T-cell (primary cell): ENCODE measurements around the gene MEP1B. TPM values are rescaled to one million over a fixed set of nuclear protein-coding genes. Genes with fewer than 3 reads are reported as not detected.
"Not testable (repeated sequence)": the region's sequence is repeated elsewhere in the genome, so short reads cannot be mapped to it uniquely, and the experiment has no call there.

Experiments
- ATAC-seq, 4 experiments: fragments of 200-7000 bp in 3 of 4; fragments of 150-1000 bp in 1 of 4; cut with Tn5 transposase; replicated peaks in 1 of 4; 1 replicate in 3 of 4; 2 replicates in 1 of 4; pipeline ENCODE4 v1.10.0; 2021; ENCODE audit warnings: moderate library complexity in 3 of 4, mild to moderate bottlenecking in 2 of 4, moderate number of reproducible peaks in 1 of 4
- CTCF ChIA-PET, 2 donors: fragments of 300-600 bp; sonication (Branson Sonifier 250); formaldehyde crosslinking; loops; one replicate each; lab custom pipeline; 2022; ENCODE audit warnings: antibody characterized with exemption in 2 of 2; lab: Charles Lee
- POLR2A ChIA-PET, 2 donors: fragments of 300-600 bp; sonication (Branson Sonifier 250); formaldehyde crosslinking; loops; one replicate each; lab custom pipeline; 2022; ENCODE audit warnings: antibody characterized with exemption in 2 of 2; lab: Charles Lee
- DNase-seq, 35 experiments: peaks; one replicate each; pipeline versions ENCODE4 v3.0.0 to v3.0.0-alpha.2; 2013 to 2023
- H3K27ac ChIP-seq: one replicate; pipeline ENCODE4 v1.5.1; 2013; ENCODE audit warnings: low read length
- H3K27me3 ChIP-seq, 2 experiments: replicated peaks in 1 of 2; 1 replicate in 1 of 2; 2 replicates in 1 of 2; pipeline versions ENCODE4 v1.6.1 to v1.7.0; 2013; ENCODE audit warnings: low read length in 1 of 2, mixed read lengths in 1 of 2; ENCODE audit not compliant: control insufficient read depth in 2 of 2, insufficient read depth in 2 of 2; ENCODE audit errors: extremely low read depth in 1 of 2
- H3K36me3 ChIP-seq, 2 donors: 1 replicate in 1 of 2; 2 replicates in 1 of 2; pipeline versions ENCODE4 v1.6.1 to v1.7.0; 2013; ENCODE audit warnings: low read length in 1 of 2; ENCODE audit not compliant: control insufficient read depth in 2 of 2, insufficient read depth in 1 of 2; ENCODE audit errors: extremely low read depth in 1 of 2
- H3K4me1 ChIP-seq, 2 experiments: 1 replicate in 1 of 2; 2 replicates in 1 of 2; pipeline versions ENCODE4 v1.6.1 to v1.7.0; 2013; ENCODE audit warnings: low read length in 2 of 2, mixed read lengths in 1 of 2; ENCODE audit not compliant: insufficient read depth in 2 of 2, control insufficient read depth in 1 of 2; ENCODE audit errors: extremely low read depth in 1 of 2
- H3K4me3 ChIP-seq, 2 donors: 1 replicate in 1 of 2; 2 replicates in 1 of 2; pipeline versions ENCODE4 v1.5.1 to v1.7.0; 2013; ENCODE audit warnings: mild to moderate bottlenecking in 2 of 2, low read length in 1 of 2, moderate library complexity in 1 of 2; ENCODE audit not compliant: control insufficient read depth in 1 of 2; ENCODE audit errors: extremely low read depth in 1 of 2
- H3K9me3 ChIP-seq: 2 replicates; pipeline ENCODE4 v1.7.0; 2013
- H3K27ac Mint-ChIP-seq, 2 donors: one replicate each; pipeline ENCODE4 v1.8.0; 2020 to 2021; ENCODE audit warnings: mild to moderate bottlenecking in 2 of 2, mixed read lengths in 2 of 2
- H3K27me3 Mint-ChIP-seq, 2 donors: one replicate each; pipeline ENCODE4 v1.8.0; 2021 to 2022; ENCODE audit warnings: mixed read lengths in 2 of 2
- H3K36me3 Mint-ChIP-seq: one replicate; pipeline ENCODE4 v1.8.0; 2021; ENCODE audit warnings: mixed read lengths
- H3K4me1 Mint-ChIP-seq, 3 donors: one replicate each; pipeline ENCODE4 v1.8.0; 2020 to 2022; ENCODE audit warnings: mixed read lengths in 3 of 3, mild to moderate bottlenecking in 1 of 3
- H3K4me3 Mint-ChIP-seq, 3 donors: one replicate each; pipeline ENCODE4 v1.8.0; 2020 to 2022; ENCODE audit warnings: mild to moderate bottlenecking in 3 of 3, mixed read lengths in 3 of 3, moderate library complexity in 3 of 3
- H3K9me3 Mint-ChIP-seq, 3 donors: one replicate each; pipeline ENCODE4 v1.8.0; 2020 to 2022; ENCODE audit warnings: mixed read lengths in 3 of 3
- WGBS: methylation state at CpG from one replicate; pipeline ENCODE4 v1.1.5; 2013; ENCODE audit warnings: missing lambda C conversion rate; ENCODE audit not compliant: insufficient coverage; 5-methylcytosine and 5-hydroxymethylcytosine counted together
- total RNA-seq, 35 experiments: library from RNA in 6 of 35; stranded (reverse) in 6 of 35; fragments of 120-200 nt in 1 of 35; gene quantifications; one replicate each; pipeline versions ENCODE4 v1.2.1 to v1.2.4 and lab custom pipeline; 2013 to 2026

MEP1B gene
- total RNA-seq, 5 donors from 2014 or later (not counting 1 experiment from before 2014, with no cell fraction given), result 0.18 TPM; not detected in 4

DNA sequence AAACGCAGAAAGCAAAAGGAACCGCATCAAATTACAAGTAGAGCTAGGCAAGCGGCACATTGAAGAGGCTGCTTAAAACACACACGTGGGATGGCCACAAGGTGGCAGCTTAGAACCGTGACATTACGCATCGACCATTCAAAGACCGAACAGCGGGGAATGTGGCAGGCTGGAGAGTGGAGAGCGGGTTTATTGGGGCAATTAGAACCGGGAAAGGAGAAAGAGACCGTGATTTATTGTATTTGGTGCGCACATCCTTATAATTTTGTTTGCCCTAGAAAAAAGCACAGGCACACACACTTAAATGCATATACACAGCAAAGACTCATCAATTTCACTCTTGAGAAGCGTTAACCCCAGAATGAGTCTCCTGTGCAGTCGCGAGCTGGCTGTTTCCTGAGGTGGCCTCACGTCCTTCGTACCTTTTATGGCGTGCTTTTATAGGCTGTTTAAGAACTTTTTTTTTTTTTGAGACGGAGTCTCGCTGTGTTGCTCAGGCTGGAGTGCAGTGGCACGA is 31.7 kb upstream of the MEP1B start:
- H3K4me1 ChIP-seq, result peaks cover 0 to 4% of the 10 kb centered on the region in 2 experiments
- peaks cover 0 to 4% of the 10 kb centered on the region in 2 donors for H3K27me3 Mint-ChIP-seq
- ATAC-seq, result peak; percentile 90 to 96 (median 94)
- CTCF ChIA-PET, result interaction anchor here (0.6 to 3.3 kb wide), 16 partner anchors 9 to 401 kb away, joined by 3 to 53 read pairs (median 6); partner anchors contain the start of genes GAREM1 (in 1 of the 2) and TRAPPC8 (in 1 of the 2)
- H3K4me3 ChIP-seq, result peak overlapping the region; percentile 14 to 61
- peak overlapping the region; percentile 58 to 68 (median 65) for H3K4me3 Mint-ChIP-seq
- no peaks in the 10 kb centered on the region for H3K36me3 ChIP-seq
- peaks cover 5 to 9% (median 7%) of the 10 kb centered on the region in 3 donors for H3K4me1 Mint-ChIP-seq
- H3K9me3 Mint-ChIP-seq, result no peaks in the 10 kb centered on the region
- H3K27ac ChIP-seq, result no peak overlapping the region
- WGBS, result 12% methylated on average over 6 of the region's 22 CpGs
- no peaks in the 10 kb centered on the region for H3K9me3 ChIP-seq
- peaks cover 0 to 3% of the 10 kb centered on the region in 2 experiments for H3K27me3 ChIP-seq
- POLR2A ChIA-PET, result interaction anchor here in 1 of 2 donors (0.6 kb wide), 1 partner anchor 77 kb away, joined by 4 read pairs; no protein-coding TSS in a partner anchor
- H3K27ac Mint-ChIP-seq, result no peak overlapping the region
- H3K36me3 Mint-ChIP-seq, result no peaks in the 10 kb centered on the region
- peak; percentile 37 to 87 (median 63) for DNase-seq

DNA sequence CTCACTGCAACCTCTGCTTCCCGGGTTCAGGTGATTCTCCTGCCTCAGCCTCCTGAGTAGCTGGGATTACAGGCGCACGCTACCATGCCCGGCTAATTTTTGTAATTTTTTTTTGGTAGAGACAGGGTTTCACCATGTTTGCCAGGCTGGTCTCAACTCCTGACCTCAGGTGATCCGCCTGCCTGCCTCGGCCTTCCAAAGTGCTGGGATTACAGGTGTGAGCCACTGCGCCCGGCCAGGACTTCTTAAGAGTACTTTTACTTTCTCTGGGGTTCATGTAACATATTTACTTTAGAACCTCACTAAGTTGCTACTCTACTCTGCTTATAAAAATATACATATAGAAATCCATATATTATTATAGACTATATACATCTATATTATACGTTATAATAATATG is 31.2 kb upstream of the MEP1B start:
- H3K4me1 ChIP-seq, H3K27ac Mint-ChIP-seq, H3K4me1 Mint-ChIP-seq, H3K27ac ChIP-seq, H3K36me3 ChIP-seq, H3K9me3 Mint-ChIP-seq, H3K27me3 Mint-ChIP-seq, H3K36me3 Mint-ChIP-seq, POLR2A ChIA-PET, H3K9me3 ChIP-seq, DNase-seq, H3K27me3 ChIP-seq, ATAC-seq: not testable (repeated sequence)
- peak overlapping the region; percentile 58 to 68 (median 65) for H3K4me3 Mint-ChIP-seq
- CTCF ChIA-PET, result interaction anchor here (0.6 to 3.3 kb wide), 14 partner anchors 9 to 400 kb away, joined by 3 to 53 read pairs (median 6); partner anchors contain the start of genes GAREM1 (in 1 of the 2) and TRAPPC8 (in 1 of the 2)
- peak overlapping the region in 1 of 2 donors; percentile 14 for H3K4me3 ChIP-seq
- 94% methylated on average over 5 of the region's 9 CpGs for WGBS

DNA sequence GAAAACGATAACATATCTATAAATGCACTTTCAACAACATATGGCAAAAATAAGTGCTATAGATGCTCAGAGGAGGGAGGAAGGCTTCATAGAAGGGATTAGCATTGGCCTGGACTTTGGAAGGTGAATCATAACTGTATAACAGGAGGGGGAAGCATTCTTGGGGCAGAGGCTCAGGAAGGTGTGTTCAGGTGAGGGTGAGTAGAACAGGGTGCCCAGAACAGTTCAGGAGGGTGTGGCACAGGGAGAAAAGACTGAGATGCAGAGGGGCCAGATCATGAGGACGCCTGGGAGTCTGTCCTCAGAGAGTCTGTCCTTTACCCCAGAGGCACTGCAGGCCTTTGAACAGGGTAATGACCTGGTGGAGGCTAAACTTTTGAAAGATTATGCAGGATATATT is 29.3 kb upstream of the MEP1B start:
- Histone ChIP-seq H3K4me3 (no peak overlapping the region), H3K27me3 (peaks cover 0 to 3% of the 10 kb centered on the region in 2 experiments), H3K4me1 (peaks cover 0 to 4% of the 10 kb centered on the region in 2 experiments), H3K36me3 (no peaks in the 10 kb centered on the region), H3K9me3 (no peaks in the 10 kb centered on the region), H3K27ac (no peak overlapping the region)
- peaks cover 0 to 4% of the 10 kb centered on the region in 2 donors for H3K27me3 Mint-ChIP-seq
- ChIA-PET POLR2A (no interaction called here), CTCF (interaction anchor here in 1 of 2 donors (1.6 kb wide), 1 partner anchor 391 kb away, joined by 6 read pairs; no protein-coding TSS in a partner anchor)
- H3K4me3 Mint-ChIP-seq, result no peak overlapping the region
- ATAC-seq (no peak), DNase-seq (no peak)
- no peaks in the 10 kb centered on the region for H3K9me3 Mint-ChIP-seq
- peaks cover 5 to 9% (median 6%) of the 10 kb centered on the region in 3 donors for H3K4me1 Mint-ChIP-seq
- H3K36me3 Mint-ChIP-seq, result no peaks in the 10 kb centered on the region
- no CpG with 5 or more reads among the region's 2 CpGs for WGBS
- no peak overlapping the region for H3K27ac Mint-ChIP-seq

DNA sequence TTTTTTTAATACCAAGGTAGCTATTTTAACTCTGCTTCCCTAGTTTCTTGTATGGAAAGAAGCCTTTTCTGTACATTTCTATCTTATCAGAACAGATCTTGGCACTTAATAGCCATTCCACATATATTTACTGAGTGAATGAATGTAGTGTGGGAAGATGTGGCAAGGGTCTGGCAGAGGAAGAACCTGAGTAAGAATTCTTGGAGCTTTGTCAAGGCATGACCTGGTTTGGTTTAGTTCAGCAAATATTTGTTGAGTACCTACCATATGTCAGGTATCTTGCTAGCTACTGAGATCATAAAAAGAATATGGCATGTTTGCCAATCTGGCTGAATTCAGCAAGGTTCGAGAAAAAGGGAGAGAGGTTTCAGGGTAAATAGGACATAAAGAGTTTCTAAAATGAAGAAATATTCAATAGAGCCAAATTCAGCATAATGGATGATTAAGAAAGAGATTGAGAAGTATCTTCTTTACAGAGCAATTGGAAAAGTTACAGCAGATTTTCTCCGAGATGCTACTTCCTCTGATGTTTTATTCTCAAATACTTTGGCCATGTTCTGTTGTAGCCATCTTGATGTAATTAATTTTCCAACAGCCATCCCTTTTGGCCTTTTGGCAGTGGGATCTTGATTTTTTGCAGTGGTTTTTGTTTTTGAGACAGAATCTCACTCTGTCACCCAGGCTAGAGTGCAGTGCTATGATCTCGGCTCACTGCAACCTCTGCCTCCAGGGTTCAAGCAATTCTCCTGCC is 21.7 kb upstream of the MEP1B start:
- H3K36me3 Mint-ChIP-seq, result no peaks in the 10 kb centered on the region
- Histone ChIP-seq H3K9me3 (no peaks in the 10 kb centered on the region), H3K4me3 (no peak overlapping the region), H3K36me3 (no peaks in the 10 kb centered on the region), H3K4me1 (no peaks in the 10 kb centered on the region), H3K27ac (no peak overlapping the region), H3K27me3 (peaks cover 0 to 4% of the 10 kb centered on the region in 2 experiments)
- no peaks in the 10 kb centered on the region for H3K9me3 Mint-ChIP-seq
- WGBS, result no CpG with 5 or more reads among the region's 3 CpGs
- no peaks in the 10 kb centered on the region for H3K4me1 Mint-ChIP-seq
- H3K27ac Mint-ChIP-seq, result no peak overlapping the region
- POLR2A ChIA-PET, result no interaction called here
- no peak overlapping the region for H3K4me3 Mint-ChIP-seq
- peaks cover 0 to 5% of the 10 kb centered on the region in 2 donors for H3K27me3 Mint-ChIP-seq
- no peak for ATAC-seq
- DNase-seq, result no peak
- CTCF ChIA-PET, result interaction anchor here in 1 of 2 donors (1.4 kb wide), 1 partner anchor 10 kb away, joined by 4 read pairs; no protein-coding TSS in a partner anchor

DNA sequence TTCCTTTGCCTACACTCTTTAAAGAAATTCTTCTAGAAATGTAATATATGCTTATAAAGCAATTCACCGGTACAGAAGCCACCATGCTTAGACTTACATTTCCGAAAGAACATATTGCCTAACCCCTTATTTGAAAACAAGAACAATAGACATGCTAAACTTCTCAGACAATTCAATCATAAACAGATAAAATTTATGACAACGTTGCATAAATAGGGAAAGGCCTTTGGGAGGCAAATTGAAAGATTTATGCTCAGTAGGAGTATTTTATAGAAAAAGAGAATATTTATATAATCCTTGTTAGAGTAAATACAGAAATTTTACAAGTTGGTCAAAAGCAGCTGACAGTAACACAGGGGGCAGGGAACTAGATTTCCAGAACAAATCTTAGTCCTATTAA is 16.2 kb upstream of the MEP1B start:
- POLR2A ChIA-PET, result no interaction called here
- DNase-seq, result no peak

DNA sequence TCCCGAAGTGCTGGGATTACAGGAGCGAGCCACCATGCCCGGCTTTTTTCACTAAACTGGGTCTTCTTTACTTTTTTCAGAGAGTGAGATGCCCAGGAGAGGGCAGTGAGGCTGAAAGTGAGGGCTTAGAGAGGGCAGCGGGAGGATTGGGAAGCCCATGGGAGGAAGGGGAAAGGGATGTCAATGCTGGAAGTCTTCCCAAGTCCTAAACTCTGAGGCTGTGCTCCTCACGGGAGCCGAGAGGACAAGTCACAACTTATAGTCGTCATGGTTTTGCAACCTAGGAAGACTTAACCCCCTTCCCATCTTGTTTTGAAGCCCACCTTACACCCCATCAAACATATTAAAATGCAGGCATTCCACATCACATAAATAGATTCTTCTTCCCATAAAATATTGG is 15.1 kb upstream of the MEP1B start:
- H3K9me3 ChIP-seq, result no peaks in the 10 kb centered on the region
- Mint-ChIP-seq H3K9me3 (no peaks in the 10 kb centered on the region), H3K4me1 (no peaks in the 10 kb centered on the region), H3K36me3 (no peaks in the 10 kb centered on the region), H3K4me3 (no peak overlapping the region), H3K27me3 (no peaks in the 10 kb centered on the region), H3K27ac (no peak overlapping the region)
- DNase-seq (no peak), ATAC-seq (no peak)
- CTCF ChIA-PET, result no interaction called here
- 72% methylated on average over 3 of the region's 7 CpGs for WGBS
- no peak overlapping the region for H3K27ac ChIP-seq
- H3K4me3 ChIP-seq, result no peak overlapping the region
- H3K36me3 ChIP-seq, result no peaks in the 10 kb centered on the region
- peaks cover 0 to 3% of the 10 kb centered on the region in 2 experiments for H3K27me3 ChIP-seq
- no peaks in the 10 kb centered on the region for H3K4me1 ChIP-seq
- POLR2A ChIA-PET, result no interaction called here

More for the DNA sequence above, 16.2 kb upstream of the MEP1B start:
- Mint-ChIP-seq H3K27ac (no peak overlapping the region), H3K27me3 (no peaks in the 10 kb centered on the region), H3K36me3 (no peaks in the 10 kb centered on the region), H3K9me3 (no peaks in the 10 kb centered on the region), H3K4me1 (no peaks in the 10 kb centered on the region), H3K4me3 (no peak overlapping the region)
- H3K9me3 ChIP-seq, result no peaks in the 10 kb centered on the region
- no peak overlapping the region for H3K27ac ChIP-seq
- CTCF ChIA-PET, result no interaction called here
- no peak for ATAC-seq
- no CpG with 5 or more reads among the region's 3 CpGs for WGBS
- H3K4me1 ChIP-seq, result no peaks in the 10 kb centered on the region
- H3K4me3 ChIP-seq, result no peak overlapping the region
- H3K27me3 ChIP-seq, result peaks cover 0 to 5% of the 10 kb centered on the region in 2 experiments
- H3K36me3 ChIP-seq, result no peaks in the 10 kb centered on the region
